H1 (cell line): Measurements from ENCODE around the gene RNF215. TPM values are rescaled to one million over a fixed set of nuclear protein-coding genes. Genes with fewer than 3 reads are reported as not detected.

Experiments
- CTCF ChIA-PET: fragments of 300-600 bp; sonication (Branson Sonifier 250); formaldehyde crosslinking; loops from one replicate; lab custom pipeline; 2021; ENCODE audit not compliant: partially characterized antibody; lab: Charles Lee
- POLR2A ChIA-PET: fragments of 300-600 bp; sonication (Branson Sonifier 250); formaldehyde crosslinking; loops from one replicate; lab custom pipeline; 2021; ENCODE audit warnings: inconsistent platforms; ENCODE audit not compliant: partially characterized antibody; lab: Charles Lee
- DNase-seq, 2 experiments: peaks; one replicate each; pipeline versions ENCODE4 v3.0.0 to v3.0.0-alpha.2; 2010 to 2022; ENCODE audit warnings: low spot score in 2 of 2, low read depth in 1 of 2, mixed read lengths in 1 of 2
- FAIRE-seq: peaks from 2 replicates; lab custom pipeline; 2011; peaks lifted over from hg19 to GRCh38; lab: Jason Lieb, UNC
- H2AFZ ChIP-seq: 2 replicates; pipeline ENCODE4 v1.8.1; 2012; ENCODE audit warnings: low read length, inconsistent platforms
- H2AK5ac ChIP-seq: 2 replicates; pipeline ENCODE4 v1.6.1; 2013; ENCODE audit warnings: low read depth, low read length
- H2BK120ac ChIP-seq: replicated peaks from 2 replicates; pipeline ENCODE3; 2013; ENCODE audit warnings: low read depth, low read length, inconsistent platforms
- H2BK12ac ChIP-seq: 2 replicates; pipeline ENCODE4 v1.6.1; 2013; ENCODE audit warnings: low read depth, low read length
- H2BK15ac ChIP-seq: 2 replicates; pipeline ENCODE4 v1.6.1; 2013; ENCODE audit warnings: low read length
- H2BK20ac ChIP-seq: 2 replicates; pipeline ENCODE4 v1.6.1; 2013; ENCODE audit warnings: low read length
- H2BK5ac ChIP-seq: 2 replicates; pipeline ENCODE4 v1.6.1; 2013; ENCODE audit warnings: low read depth, low read length
- H3K14ac ChIP-seq: 2 replicates; pipeline ENCODE4 v1.6.1; 2013; ENCODE audit warnings: inconsistent platforms; ENCODE audit not compliant: insufficient read length
- H3K18ac ChIP-seq: 2 replicates; pipeline ENCODE4 v1.6.1; 2013; ENCODE audit warnings: low read length; ENCODE audit errors: extremely low read depth
- H3K23ac ChIP-seq: 2 replicates; pipeline ENCODE4 v1.6.1; 2013; ENCODE audit warnings: inconsistent platforms; ENCODE audit not compliant: insufficient read length
- H3K23me2 ChIP-seq: 2 replicates; pipeline ENCODE4 v1.6.1; 2013; ENCODE audit warnings: low read depth, low read length
- H3K27ac ChIP-seq: 2 replicates; pipeline ENCODE4 v1.6.1; 2011; ENCODE audit warnings: low read depth, low read length, inconsistent platforms
- H3K27me3 ChIP-seq, 4 experiments: replicated peaks in 1 of 4; 1 replicate in 1 of 4; 2 replicates in 3 of 4; pipeline versions ENCODE4 v1.6.1 to v1.8.1; 2011 to 2013; ENCODE audit warnings: low read length in 3 of 4, mild to moderate bottlenecking in 3 of 4, inconsistent platforms in 2 of 4, mixed read lengths in 2 of 4, moderate library complexity in 1 of 4; ENCODE audit not compliant: control insufficient read depth in 3 of 4, insufficient read depth in 3 of 4; ENCODE audit errors: extremely low read depth in 1 of 4
- H3K36me3 ChIP-seq, 4 experiments: 2 replicates each; pipeline versions ENCODE4 v1.6.1 to v1.8.1; 2011 to 2013; ENCODE audit warnings: mild to moderate bottlenecking in 4 of 4, low read length in 3 of 4, moderate library complexity in 2 of 4, control low read depth in 1 of 4, inconsistent platforms in 1 of 4; ENCODE audit not compliant: insufficient read depth in 4 of 4, control insufficient read depth in 2 of 4
- H3K4ac ChIP-seq: replicated peaks from 2 replicates; pipeline ENCODE3; 2013; ENCODE audit warnings: low read length, low read depth, mixed read lengths, inconsistent platforms; ENCODE audit not compliant: insufficient read length
- H3K4me1 ChIP-seq, 4 experiments: replicated peaks in 1 of 4; 1 replicate in 1 of 4; 2 replicates in 3 of 4; pipeline versions ENCODE4 v1.6.1 to v1.8.1; 2011 to 2013; ENCODE audit warnings: low read length in 3 of 4, inconsistent platforms in 2 of 4, mixed read lengths in 1 of 4; ENCODE audit not compliant: insufficient read depth in 4 of 4, control insufficient read depth in 3 of 4
- H3K4me2 ChIP-seq, 2 experiments: 2 replicates each; pipeline versions ENCODE4 v1.6.1 to v1.8.1; 2011 to 2013; ENCODE audit warnings: low read depth in 2 of 2, low read length in 2 of 2, control low read depth in 1 of 2, inconsistent platforms in 1 of 2, mild to moderate bottlenecking in 1 of 2; ENCODE audit not compliant: insufficient read depth in 1 of 2
- H3K4me3 ChIP-seq, 4 experiments: fragments of 200-600, 300-600 bp in 1 of 4; sonication (generic), shearing (Covaris generic), sonication (Bioruptor Twin) in 1 of 4; 2 replicates each; pipeline versions ENCODE4 v1.5.1 to v1.8.1; 2011 to 2016; ENCODE audit warnings: low read length in 4 of 4, low read depth in 3 of 4, control low read depth in 2 of 4, inconsistent platforms in 2 of 4, mild to moderate bottlenecking in 2 of 4, mixed read lengths in 1 of 4, moderate library complexity in 1 of 4; ENCODE audit not compliant: insufficient read depth in 2 of 4; ENCODE audit errors: extremely low read depth in 1 of 4
- H3K56ac ChIP-seq: replicated peaks from 2 replicates; pipeline ENCODE3; 2013; ENCODE audit warnings: low read depth, mild to moderate bottlenecking, mixed read lengths, low read length, inconsistent platforms; ENCODE audit not compliant: insufficient read length
- H3K79me1 ChIP-seq: 2 replicates; pipeline ENCODE4 v1.6.1; 2013; ENCODE audit warnings: low read depth, low read length, control low read depth
- H3K79me2 ChIP-seq, 2 experiments: 2 replicates each; pipeline versions ENCODE4 v1.6.1 to v1.8.1; 2012 to 2013; ENCODE audit warnings: low read length in 2 of 2, mild to moderate bottlenecking in 2 of 2, inconsistent platforms in 1 of 2; ENCODE audit not compliant: insufficient read depth in 2 of 2, control insufficient read depth in 1 of 2
- H3K9ac ChIP-seq, 4 experiments: replicated peaks in 1 of 4; 1 replicate in 1 of 4; 2 replicates in 3 of 4; pipeline versions ENCODE4 v1.6.1 to v1.8.1; 2011 to 2013; ENCODE audit warnings: low read depth in 3 of 4, low read length in 3 of 4, control low read depth in 2 of 4, mild to moderate bottlenecking in 2 of 4, moderate library complexity in 2 of 4, inconsistent platforms in 1 of 4; ENCODE audit errors: extremely low read depth in 1 of 4
- H3K9me3 ChIP-seq, 2 experiments: 2 replicates each; pipeline versions ENCODE4 v1.6.1 to v1.8.1; 2012 to 2013; ENCODE audit warnings: mild to moderate bottlenecking in 2 of 2, moderate library complexity in 2 of 2, control low read depth in 1 of 2, inconsistent platforms in 1 of 2, low read depth in 1 of 2, low read length in 1 of 2, mixed read lengths in 1 of 2; ENCODE audit not compliant: insufficient read depth in 2 of 2
- H4K20me1 ChIP-seq, 2 experiments: replicated peaks in 1 of 2; 2 replicates each; pipeline versions ENCODE3 to v1.8.1; 2011 to 2013; ENCODE audit warnings: inconsistent platforms in 2 of 2, low read length in 2 of 2, mild to moderate bottlenecking in 1 of 2; ENCODE audit not compliant: insufficient read depth in 2 of 2, control insufficient read depth in 1 of 2
- H4K5ac ChIP-seq: 2 replicates; pipeline ENCODE4 v1.6.1; 2013; ENCODE audit warnings: low read length, low read depth, mixed read lengths, inconsistent platforms; ENCODE audit not compliant: insufficient read length
- H4K8ac ChIP-seq: 2 replicates; pipeline ENCODE4 v1.8.0; 2013; ENCODE audit warnings: mild to moderate bottlenecking, moderate library complexity, low read length, inconsistent platforms; ENCODE audit not compliant: insufficient read depth; ENCODE audit errors: extremely low read depth
- H4K91ac ChIP-seq: replicated peaks from 2 replicates; pipeline ENCODE3; 2013; ENCODE audit warnings: low read length, mixed read lengths, inconsistent platforms; ENCODE audit not compliant: insufficient read length
- BRCA1 ChIP-seq: IDR thresholded peaks from 2 replicates; pipeline ENCODE4 v1.6.1; 2012; ENCODE audit warnings: low read depth, low read length, improper control_type of control experiment
- EGR1 ChIP-seq: IDR thresholded peaks from 2 replicates; pipeline ENCODE4 v1.6.1; 2011; ENCODE audit warnings: low read depth, low read length, borderline replicate concordance
- GABPA ChIP-seq: IDR thresholded peaks from 2 replicates; pipeline ENCODE4 v1.6.1; 2011; ENCODE audit warnings: mild to moderate bottlenecking, low read length, moderate library complexity, borderline replicate concordance; ENCODE audit not compliant: insufficient read depth
- MAFK ChIP-seq: IDR thresholded peaks from 2 replicates; pipeline ENCODE4 v1.6.1; 2012; ENCODE audit warnings: low read depth, mild to moderate bottlenecking, improper control_type of control experiment, low read length
- NRF1 ChIP-seq: IDR thresholded peaks from 2 replicates; pipeline ENCODE4 v1.6.1; 2011; ENCODE audit warnings: mild to moderate bottlenecking, low read depth, low read length, improper control_type of control experiment
- SIX5 ChIP-seq: IDR thresholded peaks from 2 replicates; pipeline ENCODE4 v1.6.1; 2011; ENCODE audit warnings: mild to moderate bottlenecking, low read depth, low read length
- YY1 ChIP-seq: IDR thresholded peaks from 2 replicates; pipeline ENCODE4 v1.6.1; 2011; ENCODE audit warnings: low read depth, mild to moderate bottlenecking, low read length
- ZNF274 ChIP-seq: IDR thresholded peaks from 2 replicates; pipeline ENCODE4 v1.7.0; 2012; ENCODE audit warnings: low read length, borderline replicate concordance; ENCODE audit errors: extremely low read depth
- WGBS, 2 experiments: shearing (Covaris generic) in 1 of 2; methylation state at CpG; one replicate each; pipeline versions ENCODE4 v1.1.6 to v1.1.7; 2013 to 2015; ENCODE audit warnings: low lambda C conversion rate in 2 of 2, mixed read lengths in 2 of 2, inconsistent platforms in 1 of 2, low coverage in 1 of 2, missing lambda C conversion rate in 1 of 2; ENCODE audit not compliant: insufficient replicate concordance in 2 of 2, insufficient coverage in 1 of 2, insufficient read length in 1 of 2; ENCODE audit errors: extremely low coverage in 1 of 2, missing lambda C conversion rate in 1 of 2; 5-methylcytosine and 5-hydroxymethylcytosine counted together
- polyA plus RNA-seq, 7 experiments: library from polyadenylated mRNA; depleted of rRNA in 3 of 7; stranded (reverse) in 5 of 7; unstranded in 2 of 7; fragments of >200 nt in 5 of 7; fragments of 200-250 nt in 2 of 7; gene quantifications; 1 replicate in 5 of 7; 2 replicates in 1 of 7; 4 replicates in 1 of 7; pipeline versions ENCODE4 v1.2.1 to v1.2.3, GENCODE V29; 2011 to 2013; ENCODE audit warnings: missing spikeins in 2 of 7, mixed read lengths in 2 of 7
- total RNA-seq: library from RNA; stranded (reverse); fragmentation: NEBNext Ultra II Directional; extraction: Animal tissue kit (Norgen Biotek cat#: 25700); gene quantifications from 2 replicates; pipeline ENCODE4 v1.2.1, GENCODE V29; 2021
- TF ChIP-seq, protein P1 (sequence below), 3 experiments: IDR thresholded peaks; 1 replicate in 2 of 3; 2 replicates in 1 of 3; pipeline versions ENCODE4 v1.5.1 to v1.6.1; 2011; ENCODE audit warnings: low read length in 3 of 3, mild to moderate bottlenecking in 3 of 3, inconsistent platforms in 2 of 3, low read depth in 1 of 3, moderate library complexity in 1 of 3; ENCODE audit not compliant: insufficient read depth in 1 of 3; ENCODE audit errors: control extremely low read depth in 1 of 3
- TF ChIP-seq, protein P2 (sequence below): IDR thresholded peaks from 2 replicates; pipeline ENCODE4 v1.6.1; 2012; ENCODE audit warnings: inconsistent platforms

The RNF215 gene
- total and polyA plus RNA-seq, 2 of the 8 experiments (the other 6 are each of a cell fraction or from before 2014, with no cell fraction given) = 13.1 to 19.0 TPM

DNA sequence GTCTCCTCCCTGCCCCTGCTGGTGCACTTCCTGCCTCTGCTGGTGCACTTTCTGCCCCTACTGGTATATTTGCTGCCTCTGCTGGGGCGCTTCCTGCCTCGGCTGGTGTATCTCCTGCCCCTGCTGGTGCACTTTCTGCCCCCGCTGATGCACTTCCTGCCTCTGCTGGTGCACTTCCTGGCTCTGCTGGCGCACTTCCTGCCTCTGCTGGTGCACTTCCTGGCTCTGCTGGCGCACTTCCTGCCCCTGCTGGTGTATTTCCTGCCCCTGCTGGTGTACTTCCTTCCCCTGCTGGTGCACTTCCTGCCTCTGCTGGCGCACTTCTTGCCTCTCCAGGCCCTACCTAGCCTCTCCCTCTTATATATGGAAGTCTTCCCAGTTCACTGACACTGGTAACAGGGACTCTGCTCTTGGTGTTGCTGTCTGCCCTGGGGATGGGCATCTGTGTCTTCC is 48.5 kb upstream of the RNF215 start:
- DNase-seq = no peak
- peak overlapping the region; percentile 61; the same call in 1 of the 2 replicates for H2BK20ac ChIP-seq
- H3K14ac ChIP-seq = no peak overlapping the region
- ChIA-PET CTCF (interaction anchor here (1.0 to 3.6 kb wide), 6 partner anchors 9 to 93 kb away, joined by 3 to 25 read pairs (median 6); partner anchors contain the start of gene MTFP1), POLR2A (interaction anchor here (1.1 to 1.3 kb wide), 2 partner anchors 9 to 12 kb away, joined by 3 to 4 read pairs; no protein-coding TSS in a partner anchor)
- H3K4me3 ChIP-seq = no peak overlapping the region
- WGBS, 2 experiments = 86% methylated on average over 6 of the region's 6 CpGs; no CpG with 5 or more reads in 1 of the 2 experiments
- H3K79me1 ChIP-seq = no peaks in the 10 kb centered on the region
- H3K4ac ChIP-seq = no peak overlapping the region
- no peak overlapping the region for H3K27ac ChIP-seq
- H3K36me3 ChIP-seq = no peaks in the 10 kb centered on the region
- no peak overlapping the region for H3K23ac ChIP-seq
- peak overlapping the region; percentile 1; the same call in 1 of the 2 replicates for H4K8ac ChIP-seq
- no peak overlapping the region for H3K18ac ChIP-seq
- no peak overlapping the region for H2AFZ ChIP-seq
- H3K27me3 ChIP-seq = no peaks in the 10 kb centered on the region
- no peaks in the 10 kb centered on the region for H3K79me2 ChIP-seq
- no peak for FAIRE-seq
- peaks cover 0 to 3% (median 0%) of the 10 kb centered on the region in 4 experiments; a peak in 1 of 7 replicates for H3K4me1 ChIP-seq
- no peak overlapping the region for H2BK15ac ChIP-seq
- peak overlapping the region; percentile 39; the same call in 1 of the 2 replicates for H2BK12ac ChIP-seq
- no peak overlapping the region for H3K9ac ChIP-seq
- H2BK120ac ChIP-seq = no peak overlapping the region
- H3K4me2 ChIP-seq = no peak overlapping the region
- no peaks in the 10 kb centered on the region for H3K23me2 ChIP-seq
- H2AK5ac ChIP-seq = peak overlapping the region; percentile 65; the same call in 1 of the 2 replicates
- peaks cover 0 to 6% of the 10 kb centered on the region in 2 experiments; a peak in 1 of 4 replicates for H3K9me3 ChIP-seq
- no peaks in the 10 kb centered on the region for H4K20me1 ChIP-seq
- no peak overlapping the region for H4K5ac ChIP-seq
- no peak overlapping the region for H2BK5ac ChIP-seq
- no peak overlapping the region for H3K56ac ChIP-seq
- no peak overlapping the region for H4K91ac ChIP-seq
- TF ChIP-seq MAFK = no peak
- TF ChIP-seq, protein P1, sequence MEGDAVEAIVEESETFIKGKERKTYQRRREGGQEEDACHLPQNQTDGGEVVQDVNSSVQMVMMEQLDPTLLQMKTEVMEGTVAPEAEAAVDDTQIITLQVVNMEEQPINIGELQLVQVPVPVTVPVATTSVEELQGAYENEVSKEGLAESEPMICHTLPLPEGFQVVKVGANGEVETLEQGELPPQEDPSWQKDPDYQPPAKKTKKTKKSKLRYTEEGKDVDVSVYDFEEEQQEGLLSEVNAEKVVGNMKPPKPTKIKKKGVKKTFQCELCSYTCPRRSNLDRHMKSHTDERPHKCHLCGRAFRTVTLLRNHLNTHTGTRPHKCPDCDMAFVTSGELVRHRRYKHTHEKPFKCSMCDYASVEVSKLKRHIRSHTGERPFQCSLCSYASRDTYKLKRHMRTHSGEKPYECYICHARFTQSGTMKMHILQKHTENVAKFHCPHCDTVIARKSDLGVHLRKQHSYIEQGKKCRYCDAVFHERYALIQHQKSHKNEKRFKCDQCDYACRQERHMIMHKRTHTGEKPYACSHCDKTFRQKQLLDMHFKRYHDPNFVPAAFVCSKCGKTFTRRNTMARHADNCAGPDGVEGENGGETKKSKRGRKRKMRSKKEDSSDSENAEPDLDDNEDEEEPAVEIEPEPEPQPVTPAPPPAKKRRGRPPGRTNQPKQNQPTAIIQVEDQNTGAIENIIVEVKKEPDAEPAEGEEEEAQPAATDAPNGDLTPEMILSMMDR (IDR thresholded peaks at IDR 0.05; ENCODE audit: control extremely low read depth in 1 of 3, insufficient read depth in 1 of 3, low read depth in 1 of 3, low read length in 3 of 3) = peak in 1 of 3 experiments; percentile 14; a peak in 1 of 4 replicates
- TF ChIP-seq NRF1 = no peak
- TF ChIP-seq ZNF274 = no peak
- TF ChIP-seq EGR1 = peak; percentile 68; the same call in 1 of the 2 replicates
- no peak for TF ChIP-seq GABPA
- TF ChIP-seq SIX5 = no peak
- no peak for TF ChIP-seq YY1
- TF ChIP-seq BRCA1 = no peak
- TF ChIP-seq, protein P2, sequence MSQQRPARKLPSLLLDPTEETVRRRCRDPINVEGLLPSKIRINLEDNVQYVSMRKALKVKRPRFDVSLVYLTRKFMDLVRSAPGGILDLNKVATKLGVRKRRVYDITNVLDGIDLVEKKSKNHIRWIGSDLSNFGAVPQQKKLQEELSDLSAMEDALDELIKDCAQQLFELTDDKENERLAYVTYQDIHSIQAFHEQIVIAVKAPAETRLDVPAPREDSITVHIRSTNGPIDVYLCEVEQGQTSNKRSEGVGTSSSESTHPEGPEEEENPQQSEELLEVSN = no peak
